HepG2 (cell line): ENCODE results near the gene PANK4. TPM values are rescaled to one million over a fixed set of nuclear protein-coding genes. Genes with fewer than 3 reads are reported as not detected.

Source experiments
- ATAC-seq: fragments of 200-7000 bp; cut with Tn5 transposase; 3 replicates; pipeline ENCODE4 v1.9.1; 2020; ENCODE audit warnings: mild to moderate bottlenecking, moderate library complexity
- BruUV-seq: library from RNA; stranded (reverse); fragments of 400-500 nt; replicated peaks from 2 replicates; lab custom pipeline; 2021; lab: Mats Ljungman, UMichigan
- CTCF ChIA-PET: fragments of 300-600 bp; formaldehyde crosslinking; extraction: SDS; loops from one replicate; lab custom pipeline; 2021; ENCODE audit warnings: low total read pairs, inconsistent platforms, low intra/inter-chr PET ratio; lab: Yijun Ruan, JAX
- POLR2A ChIA-PET: fragments of 350-600 bp; sonication (Branson Sonifier 250); formaldehyde crosslinking; loops from one replicate; lab custom pipeline; 2020; ENCODE audit warnings: antibody characterized with exemption, inconsistent platforms; lab: Yijun Ruan, JAX
- DNase-seq: peaks from one replicate; pipeline ENCODE4 v3.0.0-alpha.2; 2015; ENCODE audit warnings: low spot score
- FAIRE-seq: peaks from 3 replicates; lab custom pipeline; 2011; peaks lifted over from hg19 to GRCh38; lab: Jason Lieb, UNC
- H2AFZ ChIP-seq: one replicate; pipeline ENCODE4 v1.6.1; 2011; ENCODE audit warnings: low read length, inconsistent platforms
- H3K27ac ChIP-seq: fragments of 300-600 bp; 3 replicates; pipeline ENCODE4 v1.8.0; 2011; ENCODE audit warnings: mixed run types, mild to moderate bottlenecking, mixed read lengths, low read length, inconsistent platforms; ENCODE audit not compliant: insufficient read depth; ENCODE audit errors: extremely low read length
- H3K27me3 ChIP-seq, 2 experiments: fragments of 200-600 bp in 1 of 2; 2 replicates in 1 of 2; 3 replicates in 1 of 2; pipeline versions ENCODE4 v1.6.0 to v1.8.0; 2011; ENCODE audit warnings: low read length in 2 of 2, mild to moderate bottlenecking in 2 of 2, moderate library complexity in 2 of 2, inconsistent platforms in 1 of 2; ENCODE audit not compliant: insufficient read depth in 2 of 2, control insufficient read depth in 1 of 2
- H3K36me3 ChIP-seq, 2 experiments: fragments of 200-600 bp in 1 of 2; replicated peaks in 1 of 2; 2 replicates in 1 of 2; 3 replicates in 1 of 2; pipeline versions ENCODE4 v1.5.1 to v1.8.0; 2011; ENCODE audit warnings: low read length in 2 of 2, inconsistent platforms in 1 of 2; ENCODE audit not compliant: insufficient read depth in 2 of 2, control insufficient read depth in 1 of 2
- H3K4me1 ChIP-seq: 2 replicates; pipeline ENCODE4 v1.5.1; 2012; ENCODE audit warnings: low read length, inconsistent platforms; ENCODE audit not compliant: insufficient read depth
- H3K4me2 ChIP-seq: 2 replicates; pipeline ENCODE4 v1.6.0; 2011; ENCODE audit warnings: low read depth, low read length, inconsistent platforms
- H3K4me3 ChIP-seq, 3 experiments: fragments of 200-600 bp in 1 of 3; sonication (generic), shearing (Covaris generic) in 1 of 3; replicated peaks in 1 of 3; 2 replicates each; pipeline ENCODE4 v1.5.1; 2011 to 2016; ENCODE audit warnings: low read length in 3 of 3, inconsistent platforms in 2 of 3, low read depth in 2 of 3, mild to moderate bottlenecking in 2 of 3, control low read depth in 1 of 3, mixed read lengths in 1 of 3; ENCODE audit not compliant: insufficient read depth in 1 of 3
- H3K79me2 ChIP-seq: one replicate; pipeline ENCODE4 v1.6.1; 2011; ENCODE audit warnings: low read length, inconsistent platforms; ENCODE audit not compliant: insufficient read depth
- H3K9ac ChIP-seq: 2 replicates; pipeline ENCODE4 v1.6.0; 2011; ENCODE audit warnings: mild to moderate bottlenecking, low read depth, low read length, inconsistent platforms; ENCODE audit not compliant: insufficient read depth
- H3K9me3 ChIP-seq: 2 replicates; pipeline ENCODE4 v1.5.1; 2012; ENCODE audit warnings: mild to moderate bottlenecking, low read length
- H4K20me1 ChIP-seq: 2 replicates; pipeline ENCODE4 v1.6.0; 2011; ENCODE audit warnings: inconsistent platforms, mild to moderate bottlenecking, low read length, moderate library complexity; ENCODE audit not compliant: insufficient read depth
- DNMT1 ChIP-seq: sonication (generic); formaldehyde crosslinking; IDR thresholded peaks from 2 replicates; pipeline ENCODE4 v1.5.1; 2020; ENCODE audit warnings: mild to moderate bottlenecking, missing genetic modification reagents
- HNRNPH1 ChIP-seq: fragments of 200-400 bp; formaldehyde crosslinking; optimal IDR thresholded peaks from 2 replicates; pipeline ENCODE3; 2017; ENCODE audit warnings: mild to moderate bottlenecking, low read depth, low read length
- MIER2 ChIP-seq: IDR thresholded peaks from 2 replicates; pipeline ENCODE4 v1.6.1; 2016; ENCODE audit warnings: missing biosample characterization, missing genetic modification reagents
- MTF2 ChIP-seq: sonication (generic); formaldehyde crosslinking; IDR thresholded peaks from 2 replicates; pipeline ENCODE4 v1.5.0; 2020; ENCODE audit warnings: missing genetic modification reagents, borderline replicate concordance
- MYPOP ChIP-seq: sonication (generic); formaldehyde crosslinking; IDR thresholded peaks from 2 replicates; pipeline ENCODE4 v1.8.1; 2023; ENCODE audit warnings: mild to moderate bottlenecking, moderate library complexity, missing genetic modification reagents
- NPAS2 ChIP-seq: sonication (generic); formaldehyde crosslinking; IDR thresholded peaks from 2 replicates; pipeline ENCODE4 v1.8.0; 2022; ENCODE audit warnings: mild to moderate bottlenecking, missing genetic modification reagents, borderline replicate concordance
- PCBP1 ChIP-seq: fragments of 200-400 bp; formaldehyde crosslinking; IDR thresholded peaks from 2 replicates; pipeline ENCODE4 v1.6.1; 2017; ENCODE audit warnings: mild to moderate bottlenecking, low read depth, low read length, borderline replicate concordance
- REST ChIP-seq, 2 experiments: IDR thresholded peaks; 2 replicates each; pipeline ENCODE4 v1.6.1; 2011 to 2012; ENCODE audit warnings: low read length in 2 of 2, borderline replicate concordance in 1 of 2, low read depth in 1 of 2, mild to moderate bottlenecking in 1 of 2, moderate library complexity in 1 of 2
- RFX1 ChIP-seq: fragments of 450-650 bp; IDR thresholded peaks from 2 replicates; pipeline ENCODE4 v1.6.1; 2017
- SNAPC2 ChIP-seq: sonication (generic); formaldehyde crosslinking; IDR thresholded peaks from 2 replicates; pipeline ENCODE4 v1.8.1; 2022; ENCODE audit warnings: mild to moderate bottlenecking, missing genetic modification reagents
- ZBTB1 ChIP-seq: sonication (generic); formaldehyde crosslinking; IDR thresholded peaks from 2 replicates; pipeline ENCODE4 v1.4.0; 2020; ENCODE audit warnings: missing genetic modification reagents, borderline replicate concordance
- ZC3H4 ChIP-seq: sonication (generic); formaldehyde crosslinking; IDR thresholded peaks from 2 replicates; pipeline ENCODE4 v1.4.0; 2020; ENCODE audit warnings: missing genetic modification reagents, borderline replicate concordance
- ZMYM2 ChIP-seq: sonication (generic); formaldehyde crosslinking; IDR thresholded peaks from 2 replicates; pipeline ENCODE4 v1.8.0; 2022; ENCODE audit warnings: mild to moderate bottlenecking, missing genetic modification reagents
- ZNF10 ChIP-seq: sonication (generic); formaldehyde crosslinking; IDR thresholded peaks from 2 replicates; pipeline ENCODE4 v1.4.0; 2020; ENCODE audit warnings: mild to moderate bottlenecking, low read depth, missing genetic modification reagents, borderline replicate concordance
- ZNF768 ChIP-seq: sonication (generic); formaldehyde crosslinking; IDR thresholded peaks from 2 replicates; pipeline ENCODE4 v1.4.0; 2020; ENCODE audit warnings: missing genetic modification reagents
- WGBS: methylation state at CpG from one replicate; pipeline ENCODE4 v1.1.6; 2017; ENCODE audit warnings: low lambda C conversion rate; 5-methylcytosine and 5-hydroxymethylcytosine counted together
- in situ Hi-C: cut with HindIII; loops from 2 replicates; pipeline ENCODE4 v1.10.0; 2017; ENCODE audit warnings: low pct_unique_long_range_greater_than_20kb; ENCODE audit not compliant: extremely low pct_ligation_motif_present
- intact Hi-C: fragments of 100-400 bp; cut with micrococcal nuclease; formaldehyde crosslinking; loops from one replicate; pipeline ENCODE4 v1.10.0; 2022; ENCODE audit not compliant: unreplicated experiment
- polyA plus RNA-seq, 8 experiments: library from polyadenylated mRNA; depleted of rRNA in 3 of 8; stranded (reverse) in 7 of 8; unstranded in 1 of 8; fragments of >200 nt; fragmentation: Illumina TruSeq in 4 of 8; extraction: Trizol in 4 of 8; gene quantifications; 2 replicates each; pipeline versions ENCODE4 v1.2.1 to v1.2.3, GENCODE V29; 2011 to 2016; ENCODE audit warnings: low read depth in 4 of 8, missing spikeins in 1 of 8, mixed read lengths in 1 of 8; ENCODE audit not compliant: insufficient read depth in 1 of 8
- total RNA-seq, 5 experiments: library from RNA; depleted of rRNA; stranded (reverse); fragments of >200 nt; fragmentation: Illumina TruSeq; extraction: Trizol; gene quantifications; 2 replicates each; pipeline ENCODE4 v1.2.3, GENCODE V29; 2016; ENCODE audit warnings: low read depth in 1 of 5

PANK4 gene
- total and polyA plus RNA-seq, 2 of the 13 experiments (the other 11 are each of a cell fraction or from before 2014, with no cell fraction given): 17.4 to 19.3 TPM

- no peak for TF ChIP-seq ZC3H4 (CRISPR knock-in tag)
- TF ChIP-seq ZMYM2: no peak
- no peak for TF ChIP-seq PCBP1
- no peak for TF ChIP-seq ZBTB1 (CRISPR knock-in tag)
- TF ChIP-seq, all 625 proteins: peak for 0
These were observed 43.4 kb downstream of the PANK4 start (continued) for GRCh38 chr1:2483026-2483425.

GRCh38 chr1:2482588-2482987 lies 43.8 kb downstream of the PANK4 start:
- H3K4me2 ChIP-seq: no peak overlapping the region
- in situ Hi-C loops: no loop called here
- no peak overlapping the region for H2AFZ ChIP-seq
- DNase-seq (no peak), FAIRE-seq (no peak), ATAC-seq (peak; percentile 11; the same call in 2 of the 3 replicates)
- POLR2A ChIA-PET: no interaction called here
- CTCF ChIA-PET: no interaction called here
- no TSS peak for BruUV-seq
- H3K9ac ChIP-seq: no peak overlapping the region
- no peaks in the 10 kb centered on the region for H3K9me3 ChIP-seq
- H3K79me2 ChIP-seq: no peaks in the 10 kb centered on the region
- peaks cover 10% of the 10 kb centered on the region; the same call in 1 of the 2 replicates for H3K4me1 ChIP-seq
- H3K4me3 ChIP-seq: no peak overlapping the region
- no peak overlapping the region for H3K27ac ChIP-seq
- intact Hi-C loops: no loop called here
- peaks cover 5 to 26% of the 10 kb centered on the region in 2 experiments; a peak in 4 of 5 replicates for H3K27me3 ChIP-seq
- no peaks in the 10 kb centered on the region for H4K20me1 ChIP-seq
- WGBS: no CpG with 5 or more reads among the region's 11 CpGs
- H3K36me3 ChIP-seq: no peaks in the 10 kb centered on the region
- TF ChIP-seq MIER2: peak; percentile 89
- no peak for TF ChIP-seq SNAPC2 (CRISPR knock-in tag)
- TF ChIP-seq ZNF10 (CRISPR knock-in tag): no peak
- TF ChIP-seq DNMT1: no peak
- no peak for TF ChIP-seq RFX1
- no peak for TF ChIP-seq HNRNPH1
- peak; percentile 91 to 95 for TF ChIP-seq REST (IDR thresholded peaks at IDR 0.05; ENCODE audit: borderline replicate concordance in 1 of 2, low read depth in 1 of 2, low read length in 2 of 2)
- TF ChIP-seq NPAS2 (CRISPR knock-in tag): no peak
- TF ChIP-seq ZNF768 (CRISPR knock-in tag): peak; percentile 10; the same call in 1 of the 2 replicates
- no peak for TF ChIP-seq MYPOP
- no peak for TF ChIP-seq MTF2
- TF ChIP-seq, all 625 proteins: peak for 3
